ENCODE data around the gene CCDC137.

CCDC137 gene

GRCh38 chr17:81683584-81684441 is 17.3 kb downstream of the CCDC137 start, which contains the start of the genes ARL16 and HGS:
Gene ARL16, minus strand, starts transcription at chr17:81683797. Its CDS starts 44 bp downstream, at chr17:81683753.
Gene HGS, plus strand, starts transcription at chr17:81684011. Its CDS starts 56 bp downstream, at chr17:81684067.
- peak; percentile 98 for DNase-seq

- no peak for DNase-seq
Measured at GRCh38 chr17:81684442-81684911, 17.9 kb downstream of the CCDC137 start.

- peak; percentile 62 for DNase-seq
Measured at GRCh38 chr17:81685108-81685507, 18.6 kb downstream of the CCDC137 start.

GRCh38 chr17:81686614-81687013 is 20.1 kb downstream of the CCDC137 start:
- DNase-seq, result no peak

GRCh38 chr17:81687770-81688541 is 21.4 kb downstream of the CCDC137 start:
- DNase-seq, result no peak

- DNase-seq, result no peak
Measured at GRCh38 chr17:81688616-81689015, 22.1 kb downstream of the CCDC137 start.

GRCh38 chr17:81690066-81690465 is 23.5 kb downstream of the CCDC137 start:
- DNase-seq, result no peak

GRCh38 chr17:81690549-81690948 is 24.0 kb downstream of the CCDC137 start:
- DNase-seq, result no peak

GRCh38 chr17:81691196-81691595 is 24.7 kb downstream of the CCDC137 start:
- DNase-seq, result no peak

- no peak for DNase-seq
Measured at GRCh38 chr17:81691608-81692007, 25.1 kb downstream of the CCDC137 start.

GRCh38 chr17:81693509-81694210 is 27.1 kb downstream of the CCDC137 start:
- no peak for DNase-seq

- no peak for DNase-seq
Measured at GRCh38 chr17:81694810-81695209, 28.3 kb downstream of the CCDC137 start.

- no peak for DNase-seq
Measured at GRCh38 chr17:81695211-81695610, 28.7 kb downstream of the CCDC137 start.

GRCh38 chr17:81695801-81696200 is 29.3 kb downstream of the CCDC137 start:
- DNase-seq, result no peak

- no peak for DNase-seq
Measured at GRCh38 chr17:81696218-81696941, 29.8 kb downstream of the CCDC137 start.

GRCh38 chr17:81697261-81698044 is 30.9 kb downstream of the CCDC137 start:
- DNase-seq, result no peak

- no peak for DNase-seq
Measured at GRCh38 chr17:81700353-81701287, 34.1 kb downstream of the CCDC137 start.

GRCh38 chr17:81701288-81702071 is 34.9 kb downstream of the CCDC137 start:
- DNase-seq, result no peak
